GM12892 (cell line): ENCODE results near the gene KHK.

Experiments
- POLR2A ChIP-seq: IDR thresholded peaks from 2 replicates; pipeline ENCODE4 v1.6.1; 2011; ENCODE audit warnings: low read depth, low read length, control low read depth
- POLR2AphosphoS5 ChIP-seq: IDR thresholded peaks from 2 replicates; pipeline ENCODE4 v1.6.1; 2011; ENCODE audit warnings: low read depth, low read length, control low read depth

GRCh38 chr2:27069961-27070618 is 16.5 kb upstream of the KHK start:
- TF ChIP-seq POLR2A (no peak), POLR2AphosphoS5 (no peak)
